Measurements from ENCODE around the gene TMEM169.

Gene TMEM169

GRCh38 chr2:216092646-216093045, 10.9 kb downstream of the TMEM169 start:
- Histone ChIP-seq H3K27ac (ENCODE audit: low read depth, low read length) (no peak overlapping the region), H3K9ac (ENCODE audit: low read length) (no peak overlapping the region), H2BK5ac (ENCODE audit: low read depth, low read length, poor library complexity) (no peak overlapping the region), H3K4me3 (ENCODE audit: low read depth, low read length) (no peak overlapping the region), H2BK120ac (ENCODE audit: insufficient read depth, low read length, poor library complexity) (no peak overlapping the region), H2AFZ (ENCODE audit: insufficient read depth, low read length, poor library complexity) (no peak overlapping the region), H3K23ac (ENCODE audit: low read length) (no peak overlapping the region), H3K4me2 (ENCODE audit: low read length) (no peak overlapping the region), H3K79me1 (ENCODE audit: low read length) (no peaks in the 10 kb centered on the region), H3K27me3 (ENCODE audit: insufficient read depth, low read length) (no peaks in the 10 kb centered on the region), H4K12ac (ENCODE audit: low read depth, low read length) (no peak overlapping the region), H3K4ac (ENCODE audit: low read depth, low read length) (no peak overlapping the region), H3K4me1 (ENCODE audit: control insufficient read depth in 1 of 2, insufficient read depth in 2 of 2, low read length in 2 of 2) (no peaks in the 10 kb centered on the region), H3K14ac (ENCODE audit: low read length) (no peak overlapping the region), H3K79me2 (ENCODE audit: control insufficient read depth, insufficient read depth, low read length, poor library complexity) (no peaks in the 10 kb centered on the region), H3K36me3 (ENCODE audit: control insufficient read depth in 1 of 2, insufficient read depth in 2 of 2, low read length in 2 of 2) (no peaks in the 10 kb centered on the region), H2BK12ac (ENCODE audit: low read length) (no peak overlapping the region), H4K91ac (ENCODE audit: low read depth, low read length) (no peak overlapping the region), H4K8ac (ENCODE audit: low read depth, low read length) (no peak overlapping the region), H2AK5ac (ENCODE audit: low read length) (no peak overlapping the region), H3K9me3 (ENCODE audit: insufficient read depth, low read depth, low read length) (no peaks in the 10 kb centered on the region), H3K18ac (ENCODE audit: low read length) (no peak overlapping the region)
- DNase-seq = no peak
- WGBS (ENCODE audit: extremely low coverage, insufficient coverage, insufficient read length) = no CpG with 5 or more reads among the region's 2 CpGs

- Histone ChIP-seq H3K9ac (ENCODE audit: low read length) (no peak overlapping the region), H3K14ac (ENCODE audit: low read length) (no peak overlapping the region), H3K9me3 (ENCODE audit: insufficient read depth, low read depth, low read length) (peaks cover 2% of the 10 kb centered on the region), H2AFZ (ENCODE audit: insufficient read depth, low read length, poor library complexity) (no peak overlapping the region), H3K79me2 (ENCODE audit: control insufficient read depth, insufficient read depth, low read length, poor library complexity) (no peaks in the 10 kb centered on the region), H3K36me3 (ENCODE audit: control insufficient read depth in 1 of 2, insufficient read depth in 2 of 2, low read length in 2 of 2) (no peaks in the 10 kb centered on the region), H3K18ac (ENCODE audit: low read length) (no peak overlapping the region), H3K4me3 (ENCODE audit: low read depth, low read length) (no peak overlapping the region), H3K4me1 (ENCODE audit: control insufficient read depth in 1 of 2, insufficient read depth in 2 of 2, low read length in 2 of 2) (no peaks in the 10 kb centered on the region), H3K23ac (ENCODE audit: low read length) (no peak overlapping the region), H2BK5ac (ENCODE audit: low read depth, low read length, poor library complexity) (no peak overlapping the region), H3K4me2 (ENCODE audit: low read length) (no peak overlapping the region), H4K12ac (ENCODE audit: low read depth, low read length) (no peak overlapping the region), H3K79me1 (ENCODE audit: low read length) (no peaks in the 10 kb centered on the region), H3K27me3 (ENCODE audit: insufficient read depth, low read length) (no peaks in the 10 kb centered on the region), H3K4ac (ENCODE audit: low read depth, low read length) (no peak overlapping the region), H4K91ac (ENCODE audit: low read depth, low read length) (no peak overlapping the region), H2BK12ac (ENCODE audit: low read length) (no peak overlapping the region), H2AK5ac (ENCODE audit: low read length) (no peak overlapping the region), H3K27ac (ENCODE audit: low read depth, low read length) (no peak overlapping the region), H4K8ac (ENCODE audit: low read depth, low read length) (no peak overlapping the region), H2BK120ac (ENCODE audit: insufficient read depth, low read length, poor library complexity) (no peak overlapping the region)
- DNase-seq = no peak
- WGBS (ENCODE audit: extremely low coverage, insufficient coverage, insufficient read length) = no CpG with 5 or more reads among the region's 3 CpGs
Observed at GRCh38 chr2:216094701-216095100, 13.0 kb downstream of the TMEM169 start.

- H2AK5ac ChIP-seq (ENCODE audit: low read length) = no peak overlapping the region
- no peak overlapping the region for H3K4me2 ChIP-seq (ENCODE audit: low read length)
- no peak overlapping the region for H2BK12ac ChIP-seq (ENCODE audit: low read length)
- H3K18ac ChIP-seq (ENCODE audit: low read length) = no peak overlapping the region
- no peak overlapping the region for H3K14ac ChIP-seq (ENCODE audit: low read length)
- no peak overlapping the region for H4K91ac ChIP-seq (ENCODE audit: low read depth, low read length)
- no peak overlapping the region for H3K4ac ChIP-seq (ENCODE audit: low read depth, low read length)
- no peak overlapping the region for H4K12ac ChIP-seq (ENCODE audit: low read depth, low read length)
- peak overlapping the region; percentile 54 for H3K4me3 ChIP-seq (ENCODE audit: low read depth, low read length)
- no peak for DNase-seq
- peaks cover 2% of the 10 kb centered on the region for H3K9me3 ChIP-seq (ENCODE audit: insufficient read depth, low read depth, low read length)
- H3K23ac ChIP-seq (ENCODE audit: low read length) = peak overlapping the region; percentile 55
- no peaks in the 10 kb centered on the region for H3K36me3 ChIP-seq (ENCODE audit: control insufficient read depth in 1 of 2, insufficient read depth in 2 of 2, low read length in 2 of 2)
- H2AFZ ChIP-seq (ENCODE audit: insufficient read depth, low read length, poor library complexity) = no peak overlapping the region
- no peak overlapping the region for H2BK5ac ChIP-seq (ENCODE audit: low read depth, low read length, poor library complexity)
- H3K27ac ChIP-seq (ENCODE audit: low read depth, low read length) = no peak overlapping the region
- no peaks in the 10 kb centered on the region for H3K4me1 ChIP-seq (ENCODE audit: control insufficient read depth in 1 of 2, insufficient read depth in 2 of 2, low read length in 2 of 2)
- H3K79me1 ChIP-seq (ENCODE audit: low read length) = no peaks in the 10 kb centered on the region
- 100% methylated on average over 8 of the region's 9 CpGs for WGBS (ENCODE audit: extremely low coverage, insufficient coverage, insufficient read length)
- no peak overlapping the region for H3K9ac ChIP-seq (ENCODE audit: low read length)
- H2BK120ac ChIP-seq (ENCODE audit: insufficient read depth, low read length, poor library complexity) = no peak overlapping the region
- no peaks in the 10 kb centered on the region for H3K79me2 ChIP-seq (ENCODE audit: control insufficient read depth, insufficient read depth, low read length, poor library complexity)
- no peak overlapping the region for H4K8ac ChIP-seq (ENCODE audit: low read depth, low read length)
- H3K27me3 ChIP-seq (ENCODE audit: insufficient read depth, low read length) = no peaks in the 10 kb centered on the region
Observed at GRCh38 chr2:216098421-216099334, 17.0 kb downstream of the TMEM169 start.

GRCh38 chr2:216101109-216101508, 19.4 kb downstream of the TMEM169 start:
- WGBS (ENCODE audit: extremely low coverage, insufficient coverage, insufficient read length) = no CpG with 5 or more reads among the region's 4 CpGs
- H2BK120ac ChIP-seq (ENCODE audit: insufficient read depth, low read length, poor library complexity) = no peak overlapping the region
- H2AFZ ChIP-seq (ENCODE audit: insufficient read depth, low read length, poor library complexity) = no peak overlapping the region
- no peaks in the 10 kb centered on the region for H3K36me3 ChIP-seq (ENCODE audit: control insufficient read depth in 1 of 2, insufficient read depth in 2 of 2, low read length in 2 of 2)
- no peak overlapping the region for H4K12ac ChIP-seq (ENCODE audit: low read depth, low read length)
- no peak overlapping the region for H3K4ac ChIP-seq (ENCODE audit: low read depth, low read length)
- no peaks in the 10 kb centered on the region for H3K79me1 ChIP-seq (ENCODE audit: low read length)
- no peak overlapping the region for H3K18ac ChIP-seq (ENCODE audit: low read length)
- H3K27me3 ChIP-seq (ENCODE audit: insufficient read depth, low read length) = no peaks in the 10 kb centered on the region
- no peak overlapping the region for H3K9ac ChIP-seq (ENCODE audit: low read length)
- H3K4me1 ChIP-seq (ENCODE audit: control insufficient read depth in 1 of 2, insufficient read depth in 2 of 2, low read length in 2 of 2) = no peaks in the 10 kb centered on the region
- H2AK5ac ChIP-seq (ENCODE audit: low read length) = no peak overlapping the region
- no peak overlapping the region for H2BK5ac ChIP-seq (ENCODE audit: low read depth, low read length, poor library complexity)
- H4K8ac ChIP-seq (ENCODE audit: low read depth, low read length) = no peak overlapping the region
- no peak overlapping the region for H3K14ac ChIP-seq (ENCODE audit: low read length)
- H2BK12ac ChIP-seq (ENCODE audit: low read length) = no peak overlapping the region
- no peak overlapping the region for H3K4me2 ChIP-seq (ENCODE audit: low read length)
- H3K23ac ChIP-seq (ENCODE audit: low read length) = no peak overlapping the region
- H3K9me3 ChIP-seq (ENCODE audit: insufficient read depth, low read depth, low read length) = peaks cover 2% of the 10 kb centered on the region
- no peak overlapping the region for H3K27ac ChIP-seq (ENCODE audit: low read depth, low read length)
- H3K4me3 ChIP-seq (ENCODE audit: low read depth, low read length) = no peak overlapping the region
- DNase-seq = no peak
- H4K91ac ChIP-seq (ENCODE audit: low read depth, low read length) = no peak overlapping the region
- H3K79me2 ChIP-seq (ENCODE audit: control insufficient read depth, insufficient read depth, low read length, poor library complexity) = no peaks in the 10 kb centered on the region

All from trophoblast cell (in vitro differentiated cells and primary cell).